ENCODE measurements around the gene CAMTA1.

The CAMTA1 gene

DNA sequence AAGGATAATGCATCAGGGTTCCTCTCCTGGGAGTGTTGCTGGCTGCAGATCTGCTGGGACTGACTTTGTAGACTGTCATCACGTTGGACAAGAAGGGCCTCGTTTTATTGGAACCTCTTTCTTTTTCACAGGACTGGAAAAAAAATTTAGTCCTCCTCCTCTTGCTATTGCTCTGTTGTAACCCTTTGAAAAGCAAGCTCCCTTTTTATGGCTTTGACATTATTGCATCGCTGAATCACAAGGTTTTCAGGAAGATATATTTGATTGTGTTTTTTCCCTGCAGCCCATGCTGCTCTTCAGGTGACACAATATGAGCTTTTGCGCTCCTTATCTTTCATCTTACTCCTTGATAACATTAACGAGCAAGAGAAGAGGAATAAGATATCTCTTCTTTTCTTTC is 290.9 kb downstream of the CAMTA1 start:
- TF ChIP-seq ZC3H10 (CRISPR knock-in tag; IDR thresholded peaks at IDR 0.05): no peak
- no peak for TF ChIP-seq ZNF565 (CRISPR knock-in tag; conservative IDR thresholded peaks at IDR 0.05; ENCODE audit: low read depth)
- ATAC-seq: no peak

DNA sequence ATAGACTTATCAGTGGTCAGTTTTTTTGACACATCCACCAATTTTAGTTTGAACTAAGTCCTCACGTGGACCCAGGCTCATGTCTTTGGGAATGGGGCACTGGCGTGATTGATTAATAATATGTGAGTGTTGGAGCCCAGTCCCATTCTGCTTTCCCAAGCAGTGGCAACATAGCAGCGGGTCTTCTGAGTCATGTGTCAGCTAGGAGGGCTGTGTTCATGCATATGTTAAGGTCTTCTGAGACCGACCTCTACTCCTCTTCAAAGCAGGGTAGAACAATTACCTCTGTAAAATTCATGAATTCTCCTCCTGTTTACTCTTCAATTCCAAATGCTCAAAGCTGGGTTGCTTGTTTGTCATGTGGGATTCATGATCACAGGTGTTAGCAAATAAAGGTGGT is 291.3 kb downstream of the CAMTA1 start:
- TF ChIP-seq, protein P1, sequence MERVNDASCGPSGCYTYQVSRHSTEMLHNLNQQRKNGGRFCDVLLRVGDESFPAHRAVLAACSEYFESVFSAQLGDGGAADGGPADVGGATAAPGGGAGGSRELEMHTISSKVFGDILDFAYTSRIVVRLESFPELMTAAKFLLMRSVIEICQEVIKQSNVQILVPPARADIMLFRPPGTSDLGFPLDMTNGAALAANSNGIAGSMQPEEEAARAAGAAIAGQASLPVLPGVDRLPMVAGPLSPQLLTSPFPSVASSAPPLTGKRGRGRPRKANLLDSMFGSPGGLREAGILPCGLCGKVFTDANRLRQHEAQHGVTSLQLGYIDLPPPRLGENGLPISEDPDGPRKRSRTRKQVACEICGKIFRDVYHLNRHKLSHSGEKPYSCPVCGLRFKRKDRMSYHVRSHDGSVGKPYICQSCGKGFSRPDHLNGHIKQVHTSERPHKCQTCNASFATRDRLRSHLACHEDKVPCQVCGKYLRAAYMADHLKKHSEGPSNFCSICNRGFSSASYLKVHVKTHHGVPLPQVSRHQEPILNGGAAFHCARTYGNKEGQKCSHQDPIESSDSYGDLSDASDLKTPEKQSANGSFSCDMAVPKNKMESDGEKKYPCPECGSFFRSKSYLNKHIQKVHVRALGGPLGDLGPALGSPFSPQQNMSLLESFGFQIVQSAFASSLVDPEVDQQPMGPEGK (CRISPR knock-in tag; IDR thresholded peaks at IDR 0.05; ENCODE audit: borderline replicate concordance): no peak
- TF ChIP-seq CSDC2 (CRISPR knock-in tag; IDR thresholded peaks at IDR 0.05): no peak
- no peak for ATAC-seq

DNA sequence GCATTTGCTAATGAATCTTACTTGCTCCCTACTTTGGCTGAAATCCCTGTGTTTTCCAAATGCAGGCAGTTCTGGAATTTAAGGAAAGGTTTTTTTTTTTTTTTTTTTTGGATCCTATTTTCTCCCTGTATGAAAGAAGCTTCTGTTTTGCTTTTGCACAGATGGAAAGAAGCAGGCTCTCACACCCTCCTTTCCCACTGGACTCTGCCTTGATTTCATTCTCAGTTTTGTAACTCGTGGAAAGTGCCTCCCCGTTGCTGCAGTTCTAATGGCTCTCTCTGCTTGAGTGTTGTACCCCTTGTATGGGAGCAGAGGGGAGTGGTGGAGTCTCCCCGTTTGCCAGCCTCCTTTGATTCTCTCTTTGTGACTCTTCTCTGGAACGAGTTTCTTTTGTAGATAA is 291.9 kb downstream of the CAMTA1 start:
- TF ChIP-seq ZFP3 (CRISPR knock-in tag; IDR thresholded peaks at IDR 0.05): no peak
- no peak for TF ChIP-seq ZNF565 (CRISPR knock-in tag; conservative IDR thresholded peaks at IDR 0.05; ENCODE audit: low read depth)
- TF ChIP-seq SNAI2 (CRISPR knock-in tag; IDR thresholded peaks at IDR 0.05): no peak
- TF ChIP-seq BACH2 (CRISPR knock-in tag; IDR thresholded peaks at IDR 0.05; ENCODE audit: borderline replicate concordance): no peak
- TF ChIP-seq ZNF70 (CRISPR knock-in tag; IDR thresholded peaks at IDR 0.05): no peak
- no peak for TF ChIP-seq OSR1 (CRISPR knock-in tag; IDR thresholded peaks at IDR 0.05)
- no peak for TF ChIP-seq PPARA (CRISPR knock-in tag; IDR thresholded peaks at IDR 0.05; ENCODE audit: borderline replicate concordance)
- TF ChIP-seq RARB (CRISPR knock-in tag; IDR thresholded peaks at IDR 0.05): no peak
- no peak for TF ChIP-seq ZC3H10 (CRISPR knock-in tag; IDR thresholded peaks at IDR 0.05)
- TF ChIP-seq, protein P2, sequence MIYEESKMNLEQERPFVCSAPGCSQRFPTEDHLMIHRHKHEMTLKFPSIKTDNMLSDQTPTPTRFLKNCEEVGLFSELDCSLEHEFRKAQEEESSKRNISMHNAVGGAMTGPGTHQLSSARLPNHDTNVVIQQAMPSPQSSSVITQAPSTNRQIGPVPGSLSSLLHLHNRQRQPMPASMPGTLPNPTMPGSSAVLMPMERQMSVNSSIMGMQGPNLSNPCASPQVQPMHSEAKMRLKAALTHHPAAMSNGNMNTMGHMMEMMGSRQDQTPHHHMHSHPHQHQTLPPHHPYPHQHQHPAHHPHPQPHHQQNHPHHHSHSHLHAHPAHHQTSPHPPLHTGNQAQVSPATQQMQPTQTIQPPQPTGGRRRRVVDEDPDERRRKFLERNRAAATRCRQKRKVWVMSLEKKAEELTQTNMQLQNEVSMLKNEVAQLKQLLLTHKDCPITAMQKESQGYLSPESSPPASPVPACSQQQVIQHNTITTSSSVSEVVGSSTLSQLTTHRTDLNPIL (CRISPR knock-in tag; IDR thresholded peaks at IDR 0.05; ENCODE audit: low read depth): no peak
- no peak for TF ChIP-seq ZNF8 (CRISPR knock-in tag; IDR thresholded peaks at IDR 0.05)
- TF ChIP-seq ISL1 (CRISPR knock-in tag; IDR thresholded peaks at IDR 0.05): no peak
- no peak for TF ChIP-seq GLIS3 (CRISPR knock-in tag; IDR thresholded peaks at IDR 0.05)
- no peak for TF ChIP-seq ZFP30 (CRISPR knock-in tag; IDR thresholded peaks at IDR 0.05)
- TF ChIP-seq, protein P3, sequence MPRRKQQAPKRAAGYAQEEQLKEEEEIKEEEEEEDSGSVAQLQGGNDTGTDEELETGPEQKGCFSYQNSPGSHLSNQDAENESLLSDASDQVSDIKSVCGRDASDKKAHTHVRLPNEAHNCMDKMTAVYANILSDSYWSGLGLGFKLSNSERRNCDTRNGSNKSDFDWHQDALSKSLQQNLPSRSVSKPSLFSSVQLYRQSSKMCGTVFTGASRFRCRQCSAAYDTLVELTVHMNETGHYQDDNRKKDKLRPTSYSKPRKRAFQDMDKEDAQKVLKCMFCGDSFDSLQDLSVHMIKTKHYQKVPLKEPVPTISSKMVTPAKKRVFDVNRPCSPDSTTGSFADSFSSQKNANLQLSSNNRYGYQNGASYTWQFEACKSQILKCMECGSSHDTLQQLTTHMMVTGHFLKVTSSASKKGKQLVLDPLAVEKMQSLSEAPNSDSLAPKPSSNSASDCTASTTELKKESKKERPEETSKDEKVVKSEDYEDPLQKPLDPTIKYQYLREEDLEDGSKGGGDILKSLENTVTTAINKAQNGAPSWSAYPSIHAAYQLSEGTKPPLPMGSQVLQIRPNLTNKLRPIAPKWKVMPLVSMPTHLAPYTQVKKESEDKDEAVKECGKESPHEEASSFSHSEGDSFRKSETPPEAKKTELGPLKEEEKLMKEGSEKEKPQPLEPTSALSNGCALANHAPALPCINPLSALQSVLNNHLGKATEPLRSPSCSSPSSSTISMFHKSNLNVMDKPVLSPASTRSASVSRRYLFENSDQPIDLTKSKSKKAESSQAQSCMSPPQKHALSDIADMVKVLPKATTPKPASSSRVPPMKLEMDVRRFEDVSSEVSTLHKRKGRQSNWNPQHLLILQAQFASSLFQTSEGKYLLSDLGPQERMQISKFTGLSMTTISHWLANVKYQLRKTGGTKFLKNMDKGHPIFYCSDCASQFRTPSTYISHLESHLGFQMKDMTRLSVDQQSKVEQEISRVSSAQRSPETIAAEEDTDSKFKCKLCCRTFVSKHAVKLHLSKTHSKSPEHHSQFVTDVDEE (CRISPR knock-in tag; IDR thresholded peaks at IDR 0.05): no peak
- TF ChIP-seq CSDC2 (CRISPR knock-in tag; IDR thresholded peaks at IDR 0.05): no peak
- TF ChIP-seq, protein P4, sequence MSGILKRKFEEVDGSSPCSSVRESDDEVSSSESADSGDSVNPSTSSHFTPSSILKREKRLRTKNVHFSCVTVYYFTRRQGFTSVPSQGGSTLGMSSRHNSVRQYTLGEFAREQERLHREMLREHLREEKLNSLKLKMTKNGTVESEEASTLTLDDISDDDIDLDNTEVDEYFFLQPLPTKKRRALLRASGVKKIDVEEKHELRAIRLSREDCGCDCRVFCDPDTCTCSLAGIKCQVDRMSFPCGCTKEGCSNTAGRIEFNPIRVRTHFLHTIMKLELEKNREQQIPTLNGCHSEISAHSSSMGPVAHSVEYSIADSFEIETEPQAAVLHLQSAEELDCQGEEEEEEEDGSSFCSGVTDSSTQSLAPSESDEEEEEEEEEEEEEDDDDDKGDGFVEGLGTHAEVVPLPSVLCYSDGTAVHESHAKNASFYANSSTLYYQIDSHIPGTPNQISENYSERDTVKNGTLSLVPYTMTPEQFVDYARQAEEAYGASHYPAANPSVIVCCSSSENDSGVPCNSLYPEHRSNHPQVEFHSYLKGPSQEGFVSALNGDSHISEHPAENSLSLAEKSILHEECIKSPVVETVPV (CRISPR knock-in tag; IDR thresholded peaks at IDR 0.05): no peak
- TF ChIP-seq TCF4 (CRISPR knock-in tag; IDR thresholded peaks at IDR 0.05; ENCODE audit: borderline replicate concordance): no peak
- no peak for TF ChIP-seq ESRRG (CRISPR knock-in tag; IDR thresholded peaks at IDR 0.05)
- TF ChIP-seq TOX (CRISPR knock-in tag; IDR thresholded peaks at IDR 0.05; ENCODE audit: borderline replicate concordance): no peak
- ATAC-seq: no peak

DNA sequence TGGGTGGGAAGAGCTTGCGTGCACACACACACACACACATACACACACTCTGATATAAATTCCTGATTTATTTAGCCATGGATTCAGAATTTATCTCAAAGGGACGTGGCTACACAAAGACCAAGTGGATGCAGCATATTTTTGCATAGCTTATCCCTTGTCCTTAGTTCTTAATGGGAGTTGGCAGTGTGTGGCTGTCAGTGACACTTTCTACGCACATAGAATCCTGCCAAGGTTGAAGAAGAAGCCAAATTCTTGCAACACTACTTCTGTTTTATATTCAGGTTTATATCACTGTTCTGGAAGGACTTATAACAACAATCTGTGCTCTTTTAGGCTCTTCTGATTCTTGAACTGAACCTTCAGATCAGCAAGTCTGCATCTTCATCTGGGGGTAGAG is 292.7 kb downstream of the CAMTA1 start:
- ATAC-seq: no peak
- TF ChIP-seq RARB (CRISPR knock-in tag; IDR thresholded peaks at IDR 0.05) (no peak), ESRRG (CRISPR knock-in tag; IDR thresholded peaks at IDR 0.05) (no peak), ISL1 (CRISPR knock-in tag; IDR thresholded peaks at IDR 0.05) (no peak), ZNF565 (CRISPR knock-in tag; conservative IDR thresholded peaks at IDR 0.05; ENCODE audit: low read depth) (no peak), ZNF70 (CRISPR knock-in tag; IDR thresholded peaks at IDR 0.05) (no peak), GLIS3 (CRISPR knock-in tag; IDR thresholded peaks at IDR 0.05) (no peak), OSR1 (CRISPR knock-in tag; IDR thresholded peaks at IDR 0.05) (no peak), ZC3H10 (CRISPR knock-in tag; IDR thresholded peaks at IDR 0.05) (no peak), BACH2 (CRISPR knock-in tag; IDR thresholded peaks at IDR 0.05; ENCODE audit: borderline replicate concordance) (no peak), ZFP3 (CRISPR knock-in tag; IDR thresholded peaks at IDR 0.05) (no peak), TOX (CRISPR knock-in tag; IDR thresholded peaks at IDR 0.05; ENCODE audit: borderline replicate concordance) (no peak), CSDC2 (CRISPR knock-in tag; IDR thresholded peaks at IDR 0.05) (no peak), ZNF8 (CRISPR knock-in tag; IDR thresholded peaks at IDR 0.05) (no peak), PPARA (CRISPR knock-in tag; IDR thresholded peaks at IDR 0.05; ENCODE audit: borderline replicate concordance) (no peak)
- TF ChIP-seq, protein P2 (CRISPR knock-in tag; IDR thresholded peaks at IDR 0.05; ENCODE audit: low read depth): no peak
- TF ChIP-seq, protein P1 (CRISPR knock-in tag; IDR thresholded peaks at IDR 0.05; ENCODE audit: borderline replicate concordance): no peak
- TF ChIP-seq, protein P3 (CRISPR knock-in tag; IDR thresholded peaks at IDR 0.05): no peak
